Neural progenitor cell (in vitro differentiated cells): Measurements from ENCODE around the gene MACO1. TPM values are rescaled to one million over a fixed set of nuclear protein-coding genes. Genes with fewer than 3 reads are reported as not detected.

Experiments used
- DNase-seq: peaks from one replicate; pipeline ENCODE4 v3.0.0-alpha.2; 2016; ENCODE audit warnings: low spot score
- H2AFZ ChIP-seq: fragments of 200-600 bp; sonication (generic); replicated peaks from 2 replicates; pipeline ENCODE4 v1.6.1; 2016; ENCODE audit warnings: antibody characterized with exemption
- H3F3A ChIP-seq: fragments of 200-600 bp; sonication (generic); 2 replicates; pipeline ENCODE4 v1.6.1; 2016; ENCODE audit warnings: antibody characterized with exemption, low read depth
- H3K27ac ChIP-seq: fragments of 200-600 bp; sonication (generic); 2 replicates; pipeline ENCODE4 v1.5.1; 2016; ENCODE audit warnings: mild to moderate bottlenecking
- H3K27me3 ChIP-seq: fragments of 200-600 bp; sonication (generic); 2 replicates; pipeline ENCODE4 v1.6.1; 2016; ENCODE audit warnings: mild to moderate bottlenecking, moderate library complexity
- H3K36me3 ChIP-seq: fragments of 200-600 bp; sonication (generic); 2 replicates; pipeline ENCODE4 v1.5.1; 2016
- H3K4me1 ChIP-seq: fragments of 200-600 bp; sonication (generic); 2 replicates; pipeline ENCODE4 v1.6.1; 2016; ENCODE audit warnings: mixed run types
- H3K4me2 ChIP-seq: fragments of 200-600 bp; sonication (generic); 2 replicates; pipeline ENCODE4 v1.6.1; 2016
- H3K4me3 ChIP-seq: fragments of 200-600 bp; sonication (generic); 2 replicates; pipeline ENCODE4 v1.5.1; 2016
- H3K79me2 ChIP-seq: fragments of 200-600 bp; sonication (generic); 2 replicates; pipeline ENCODE4 v1.6.1; 2016; ENCODE audit warnings: low read depth
- H3K9ac ChIP-seq: fragments of 200-600 bp; sonication (generic); 2 replicates; pipeline ENCODE4 v1.6.1; 2016
- H3K9me3 ChIP-seq: fragments of 200-600 bp; sonication (generic); 2 replicates; pipeline ENCODE4 v1.5.1; 2016; ENCODE audit warnings: low read depth
- H4K20me1 ChIP-seq: fragments of 200-600 bp; sonication (generic); 2 replicates; pipeline ENCODE4 v1.6.1; 2016; ENCODE audit warnings: low read depth
- H3K27ac Mint-ChIP-seq: 3 replicates; pipeline ENCODE4 v1.8.0; 2021; ENCODE audit warnings: mixed read lengths
- H3K27me3 Mint-ChIP-seq: 2 replicates; pipeline ENCODE4 v1.8.0; 2022; ENCODE audit warnings: low read depth, mild to moderate bottlenecking, inconsistent platforms, moderate library complexity, mixed read lengths; ENCODE audit not compliant: insufficient read depth
- H3K36me3 Mint-ChIP-seq: 3 replicates; pipeline ENCODE4 v1.8.0; 2021; ENCODE audit warnings: mixed read lengths
- H3K4me1 Mint-ChIP-seq: 3 replicates; pipeline ENCODE4 v1.8.0; 2021; ENCODE audit warnings: mixed read lengths
- H3K4me3 Mint-ChIP-seq: 3 replicates; pipeline ENCODE4 v1.8.0; 2021; ENCODE audit warnings: mild to moderate bottlenecking, moderate library complexity, mixed read lengths
- H3K9me3 Mint-ChIP-seq: 3 replicates; pipeline ENCODE4 v1.8.0; 2020; ENCODE audit warnings: mixed read lengths
- EZH2 ChIP-seq: fragments of 200-600 bp; sonication (generic); IDR thresholded peaks from 2 replicates; pipeline ENCODE4 v1.6.1; 2017; ENCODE audit warnings: antibody characterized with exemption, mild to moderate bottlenecking, moderate library complexity
- EZH2phosphoT487 ChIP-seq: fragments of 200-600 bp; sonication (generic); IDR thresholded peaks from 2 replicates; pipeline ENCODE4 v1.6.1; 2017; ENCODE audit warnings: antibody characterized with exemption
- total RNA-seq: library from RNA; depleted of rRNA; stranded (reverse); fragments of >200 nt; gene quantifications from 2 replicates; pipeline ENCODE4 v1.2.3, GENCODE V29; 2015; ENCODE audit warnings: low replicate concordance
- TF ChIP-seq, protein P1 (sequence below): fragments of 200-600 bp; sonication (generic); IDR thresholded peaks from 2 replicates; pipeline ENCODE4 v1.5.1; 2017; ENCODE audit warnings: antibody characterized with exemption, mild to moderate bottlenecking

Gene MACO1
- total RNA-seq, 1 donor from 2014 or later = 17.7 TPM

- no peak for DNase-seq
- H3F3A ChIP-seq = no peaks in the 10 kb centered on the region
- H3K27me3 ChIP-seq = no peaks in the 10 kb centered on the region
- no peaks in the 10 kb centered on the region for H3K4me1 ChIP-seq
- Mint-ChIP-seq H3K9me3 (peaks cover 2% of the 10 kb centered on the region), H3K27ac (peak overlapping the region; percentile 67), H3K27me3 (peaks cover 2% of the 10 kb centered on the region), H3K36me3 (no peaks in the 10 kb centered on the region), H3K4me3 (peak overlapping the region; percentile 46), H3K4me1 (peaks cover 19% of the 10 kb centered on the region)
- H3K9ac ChIP-seq = no peak overlapping the region
- no peak overlapping the region for H2AFZ ChIP-seq
- H3K9me3 ChIP-seq = no peaks in the 10 kb centered on the region
- TF ChIP-seq, protein P1, sequence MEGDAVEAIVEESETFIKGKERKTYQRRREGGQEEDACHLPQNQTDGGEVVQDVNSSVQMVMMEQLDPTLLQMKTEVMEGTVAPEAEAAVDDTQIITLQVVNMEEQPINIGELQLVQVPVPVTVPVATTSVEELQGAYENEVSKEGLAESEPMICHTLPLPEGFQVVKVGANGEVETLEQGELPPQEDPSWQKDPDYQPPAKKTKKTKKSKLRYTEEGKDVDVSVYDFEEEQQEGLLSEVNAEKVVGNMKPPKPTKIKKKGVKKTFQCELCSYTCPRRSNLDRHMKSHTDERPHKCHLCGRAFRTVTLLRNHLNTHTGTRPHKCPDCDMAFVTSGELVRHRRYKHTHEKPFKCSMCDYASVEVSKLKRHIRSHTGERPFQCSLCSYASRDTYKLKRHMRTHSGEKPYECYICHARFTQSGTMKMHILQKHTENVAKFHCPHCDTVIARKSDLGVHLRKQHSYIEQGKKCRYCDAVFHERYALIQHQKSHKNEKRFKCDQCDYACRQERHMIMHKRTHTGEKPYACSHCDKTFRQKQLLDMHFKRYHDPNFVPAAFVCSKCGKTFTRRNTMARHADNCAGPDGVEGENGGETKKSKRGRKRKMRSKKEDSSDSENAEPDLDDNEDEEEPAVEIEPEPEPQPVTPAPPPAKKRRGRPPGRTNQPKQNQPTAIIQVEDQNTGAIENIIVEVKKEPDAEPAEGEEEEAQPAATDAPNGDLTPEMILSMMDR = no peak
- TF ChIP-seq EZH2phosphoT487 = no peak
- no peak for TF ChIP-seq EZH2
- H3K79me2 ChIP-seq = no peaks in the 10 kb centered on the region
- H4K20me1 ChIP-seq = no peaks in the 10 kb centered on the region
- no peak overlapping the region for H3K4me3 ChIP-seq
- no peak overlapping the region for H3K27ac ChIP-seq
- H3K36me3 ChIP-seq = no peaks in the 10 kb centered on the region
- H3K4me2 ChIP-seq = no peak overlapping the region
These were observed 91.4 kb downstream of the MACO1 start for GRCh38 chr1:25522031-25522655.

DNA sequence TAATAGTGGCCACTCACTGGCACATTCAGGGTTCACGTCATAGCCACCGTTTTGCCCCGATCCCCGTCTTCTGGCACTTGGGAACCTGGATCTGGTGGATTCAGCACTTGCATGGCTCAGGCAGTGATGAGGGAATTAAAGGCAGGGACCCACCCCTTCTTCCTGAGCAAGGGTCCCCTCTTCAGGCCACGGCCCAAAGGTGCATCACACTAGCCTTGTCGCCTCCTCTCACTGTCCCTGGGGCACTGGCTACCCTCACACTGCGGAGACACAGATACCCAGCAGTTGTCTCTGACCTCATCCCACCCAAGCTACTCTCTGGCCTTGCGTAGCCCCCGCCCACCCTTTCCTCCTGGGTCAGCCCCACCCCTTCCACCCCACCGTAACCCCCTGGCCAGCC lies 92.8 kb downstream of the MACO1 start:
- H3K27ac Mint-ChIP-seq = no peak overlapping the region
- H2AFZ ChIP-seq = no peak overlapping the region
- H3K27me3 Mint-ChIP-seq = peaks cover 2% of the 10 kb centered on the region
- DNase-seq = peak; percentile 38
- H3K4me3 Mint-ChIP-seq = no peak overlapping the region
- peaks cover 19% of the 10 kb centered on the region for H3K4me1 Mint-ChIP-seq
- no peak overlapping the region for H3K27ac ChIP-seq
- TF ChIP-seq EZH2 = no peak
- TF ChIP-seq EZH2phosphoT487 = no peak
- TF ChIP-seq, protein P1 = peak; percentile 17
- no peak overlapping the region for H3K4me2 ChIP-seq
- H3K9me3 ChIP-seq = no peaks in the 10 kb centered on the region
- no peaks in the 10 kb centered on the region for H3F3A ChIP-seq
- no peak overlapping the region for H3K9ac ChIP-seq
- H3K4me3 ChIP-seq = no peak overlapping the region
- H3K4me1 ChIP-seq = no peaks in the 10 kb centered on the region
- peaks cover 2% of the 10 kb centered on the region for H3K9me3 Mint-ChIP-seq
- H3K27me3 ChIP-seq = no peaks in the 10 kb centered on the region
- H3K36me3 Mint-ChIP-seq = no peaks in the 10 kb centered on the region
- H3K79me2 ChIP-seq = no peaks in the 10 kb centered on the region
- H4K20me1 ChIP-seq = no peaks in the 10 kb centered on the region
- no peaks in the 10 kb centered on the region for H3K36me3 ChIP-seq

- Histone ChIP-seq H3K9me3 (no peaks in the 10 kb centered on the region), H3K36me3 (no peaks in the 10 kb centered on the region), H3K4me3 (no peak overlapping the region), H3K27me3 (no peaks in the 10 kb centered on the region), H3K9ac (no peak overlapping the region), H3F3A (peaks cover 5% of the 10 kb centered on the region), H2AFZ (no peak overlapping the region), H3K27ac (no peak overlapping the region), H3K4me1 (no peaks in the 10 kb centered on the region), H3K4me2 (no peak overlapping the region), H3K79me2 (no peaks in the 10 kb centered on the region), H4K20me1 (no peaks in the 10 kb centered on the region)
- DNase-seq = no peak
- TF ChIP-seq EZH2phosphoT487 (no peak), EZH2 (no peak)
- TF ChIP-seq, protein P1 = no peak
- Mint-ChIP-seq H3K36me3 (no peaks in the 10 kb centered on the region), H3K9me3 (peaks cover 6% of the 10 kb centered on the region), H3K27ac (no peak overlapping the region), H3K4me1 (peaks cover 22% of the 10 kb centered on the region), H3K4me3 (no peak overlapping the region), H3K27me3 (peaks cover 4% of the 10 kb centered on the region)
These were observed 94.1 kb downstream of the MACO1 start for GRCh38 chr1:25524568-25525360.
